ENCODE data around the gene HYAL2. TPM values are rescaled to one million over a fixed set of nuclear protein-coding genes. Genes with fewer than 3 reads are reported as not detected.

The HYAL2 gene
- total RNA-seq, 3 donors from 2014 or later = 66.0 to 215 (median 96.0) TPM

DNA sequence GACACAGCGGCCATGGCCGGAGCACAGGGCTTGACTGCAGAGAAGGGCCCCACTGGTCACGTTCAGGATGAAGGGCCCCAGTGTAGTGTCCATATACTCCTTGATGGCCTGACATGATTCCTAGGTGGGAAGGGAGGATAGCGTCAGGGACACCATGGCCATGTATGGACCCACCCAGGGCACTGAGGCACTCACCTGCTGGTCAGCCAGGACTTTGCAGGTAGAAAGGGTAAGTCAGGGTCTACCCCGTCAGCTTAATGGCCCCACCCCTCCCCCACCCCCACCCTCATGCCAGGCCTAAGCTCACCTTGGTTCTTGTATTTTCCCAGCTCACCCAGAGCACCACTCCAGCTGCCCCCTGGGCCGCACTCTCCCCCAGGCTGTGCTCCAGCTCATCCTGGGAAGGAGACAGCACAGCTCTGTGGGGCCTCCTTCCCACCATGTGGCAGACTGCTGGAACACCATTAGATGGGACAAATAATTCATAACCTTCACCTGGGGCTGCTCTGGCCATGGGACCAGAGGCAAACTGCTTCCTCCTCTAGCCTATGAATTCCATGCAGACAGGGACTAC lies 21.8 kb downstream of the HYAL2 start:
- Histone ChIP-seq H3K9me3 (no peaks in the 10 kb centered on the region), H3K4me1 (peaks cover 5 to 11% of the 10 kb centered on the region in 2 donors), H3K27me3 (no peaks in the 10 kb centered on the region), H3K4me3 (peak overlapping the region in 1 of 3 donors; percentile 92), H3K36me3 (no peaks in the 10 kb centered on the region), H3K27ac (peak overlapping the region; percentile 91 to 94)
- intact Hi-C loops (cut with DNase I; ENCODE audit: low total_unique reads) = no loop called here
- DNase-seq (ENCODE audit: low spot score in 2 of 2) = no peak
- TF ChIP-seq POLR2AphosphoS5 (IDR thresholded peaks at IDR 0.05) (no peak), POLR2A (IDR thresholded peaks at IDR 0.05) (no peak), CTCF (IDR thresholded peaks at IDR 0.05) (no peak)

DNA sequence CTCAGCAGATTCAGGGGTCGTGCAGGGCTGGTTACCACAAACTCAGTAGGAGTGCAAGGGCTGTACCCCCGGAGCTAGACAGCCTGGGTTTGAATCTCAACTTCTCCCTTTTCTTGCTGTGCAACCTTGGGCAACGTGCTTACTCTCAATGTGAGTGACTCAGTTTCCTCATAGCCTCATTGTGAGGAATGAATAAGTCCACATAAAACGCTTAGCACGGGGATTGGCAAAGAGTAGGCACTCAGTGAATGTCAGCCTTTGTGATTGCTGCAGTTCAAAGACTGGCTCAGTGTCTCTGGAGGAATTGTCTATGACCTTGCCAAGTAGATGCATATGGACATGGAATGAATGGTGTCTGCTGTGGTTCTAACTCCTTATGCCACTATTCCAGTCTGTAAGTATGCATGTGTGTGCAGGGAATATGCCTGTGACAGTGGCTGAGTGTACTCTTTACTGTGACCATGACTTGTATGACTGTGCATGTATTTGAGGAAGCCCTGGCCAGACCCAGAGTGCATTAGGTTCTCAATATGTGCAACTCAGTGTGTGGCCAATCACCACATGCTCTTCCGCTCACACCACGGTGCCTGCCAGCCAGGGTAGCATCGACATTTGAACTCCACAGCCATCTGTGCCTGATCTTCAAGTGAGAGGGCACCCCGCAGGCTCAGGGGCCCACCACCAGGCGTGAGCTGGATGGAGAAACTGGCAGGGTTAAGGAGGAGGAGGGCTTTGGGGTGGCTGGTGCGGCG lies 22.4 kb downstream of the HYAL2 start:
- Histone ChIP-seq H3K27ac (peak overlapping the region; percentile 91 to 94), H3K4me3 (peak overlapping the region; percentile 34 to 92 (median 62)), H3K9me3 (no peaks in the 10 kb centered on the region), H3K27me3 (no peaks in the 10 kb centered on the region), H3K36me3 (no peaks in the 10 kb centered on the region), H3K4me1 (peaks cover 5 to 11% of the 10 kb centered on the region in 2 donors)
- TF ChIP-seq CTCF (IDR thresholded peaks at IDR 0.05) = no peak
- no peak for TF ChIP-seq POLR2A (IDR thresholded peaks at IDR 0.05)
- TF ChIP-seq POLR2AphosphoS5 (IDR thresholded peaks at IDR 0.05) = no peak
- intact Hi-C loops (cut with DNase I; ENCODE audit: low total_unique reads) = loop anchor here (5.0 kb wide), 2 partner anchors 868 to 1037 kb away; no protein-coding TSS in a partner anchor
- no peak for DNase-seq (ENCODE audit: low spot score in 2 of 2)

DNA sequence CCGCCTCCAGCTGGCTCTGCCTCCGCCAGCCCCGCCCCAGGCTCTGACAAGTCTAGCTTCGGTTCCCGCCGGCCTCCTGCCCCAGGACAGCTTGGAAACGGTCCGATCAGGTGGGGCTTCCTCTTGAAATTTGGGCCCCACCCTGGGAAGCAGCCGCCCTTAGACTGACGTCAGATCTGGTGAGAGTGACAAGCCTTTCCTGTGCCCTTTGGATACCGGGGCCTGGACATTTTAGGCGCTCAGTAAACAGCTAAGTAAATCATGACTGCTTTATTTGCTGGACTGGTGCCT lies 23.0 kb downstream of the HYAL2 start:
- intact Hi-C loops (cut with DNase I; ENCODE audit: low total_unique reads) = loop anchor here (5.0 kb wide), 2 partner anchors 867 to 1038 kb away; no protein-coding TSS in a partner anchor
- no peaks in the 10 kb centered on the region for H3K36me3 ChIP-seq
- peaks cover 5 to 11% of the 10 kb centered on the region in 2 donors for H3K4me1 ChIP-seq
- no peak for DNase-seq (ENCODE audit: low spot score in 2 of 2)
- peak overlapping the region; percentile 34 to 92 (median 62) for H3K4me3 ChIP-seq
- peak overlapping the region; percentile 91 to 94 for H3K27ac ChIP-seq
- H3K27me3 ChIP-seq = no peaks in the 10 kb centered on the region
- TF ChIP-seq POLR2AphosphoS5 (IDR thresholded peaks at IDR 0.05) (peak in 2 of 3 donors; percentile 20 to 29), CTCF (IDR thresholded peaks at IDR 0.05) (no peak)
- no peaks in the 10 kb centered on the region for H3K9me3 ChIP-seq

DNA sequence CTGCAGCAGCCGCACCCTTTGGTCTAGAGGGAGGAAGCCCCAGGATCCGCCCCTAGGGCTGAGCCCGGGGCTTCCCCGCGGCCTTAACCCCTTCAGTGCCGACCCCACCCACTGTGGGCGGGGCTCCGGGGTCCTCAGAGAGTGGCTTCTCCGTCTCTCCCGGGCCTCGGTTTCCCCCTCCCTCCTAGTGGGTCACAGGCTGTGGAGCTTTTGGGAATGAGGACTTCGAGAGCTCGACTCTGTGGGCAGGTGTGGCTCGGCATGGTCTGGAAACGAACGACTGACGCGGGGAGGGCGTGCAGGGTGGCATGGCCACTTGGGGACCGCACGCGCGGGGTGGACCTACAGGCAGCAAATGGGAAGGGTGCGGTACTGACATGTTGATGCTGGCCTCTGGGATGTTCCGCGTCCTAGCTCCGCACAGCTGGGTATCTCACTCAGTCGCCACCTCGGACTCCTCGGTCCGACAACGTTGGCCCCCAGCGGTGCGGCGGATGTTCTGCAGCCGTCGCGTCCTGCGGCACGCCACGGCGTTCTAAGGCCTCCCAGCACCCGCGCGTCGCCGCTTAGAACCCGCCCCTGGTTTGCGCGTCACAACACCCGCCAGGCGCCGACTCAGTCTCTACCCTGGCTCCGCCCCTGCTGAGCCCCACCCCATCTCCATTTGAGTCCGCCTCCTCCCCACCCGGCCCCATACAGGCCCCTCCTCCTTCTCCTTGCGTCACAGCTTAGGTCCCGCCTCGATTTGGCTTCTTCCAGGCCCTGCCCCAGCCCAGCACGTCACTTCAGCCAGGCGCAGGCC lies 23.5 kb downstream of the HYAL2 start, which contains the start of the genes HYAL3 and NAA80:
TSS of gene HYAL3 (minus strand) at position 570 of the 802 bp plus-strand sequence. CDS start 3,803 bp downstream, outside the sequence.
TSS of gene NAA80 (minus strand) at position 570 of the 802 bp plus-strand sequence. CDS start 1,942 bp downstream, outside the sequence.
- DNase-seq (ENCODE audit: low spot score in 2 of 2) = peak; percentile 99
- H3K4me1 ChIP-seq = peaks cover 5 to 11% of the 10 kb centered on the region in 2 donors
- intact Hi-C loops (cut with DNase I; ENCODE audit: low total_unique reads) = loop anchor here (5.0 kb wide), 2 partner anchors 867 to 1038 kb away; no protein-coding TSS in a partner anchor
- H3K36me3 ChIP-seq = no peaks in the 10 kb centered on the region
- peak; percentile 69 for TF ChIP-seq POLR2A (IDR thresholded peaks at IDR 0.05)
- TF ChIP-seq POLR2AphosphoS5 (IDR thresholded peaks at IDR 0.05) = peak; percentile 26 to 86 (median 69)
- TF ChIP-seq CTCF (IDR thresholded peaks at IDR 0.05) = peak; percentile 23 to 59 (median 56)
- H3K27ac ChIP-seq = peak within 1 kb of the TSS; percentile 91 to 94
- H3K27me3 ChIP-seq = no peaks in the 10 kb centered on the region
- no peaks in the 10 kb centered on the region for H3K9me3 ChIP-seq
- H3K4me3 ChIP-seq = peak within 1 kb of the TSS; percentile 62 to 92 (median 70)
